A549 (cell line): Measurements from ENCODE around the gene BTBD16. TPM values are rescaled to one million over a fixed set of nuclear protein-coding genes. Genes with fewer than 3 reads are reported as not detected.

Source experiments
- ATAC-seq, 2 experiments: fragments of 200-7000 bp in 1 of 2; fragments of >200 bp in 1 of 2; cut with Nextera tagmentation in 1 of 2; cut with Tn5 transposase in 1 of 2; 3 replicates each; pipeline versions ENCODE4 v1.8.0 to v1.9.1; 2018 to 2020; ENCODE audit warnings: mild to moderate bottlenecking in 1 of 2, moderate library complexity in 1 of 2
- CTCF ChIA-PET: fragments of 300-600 bp; sonication (Branson Sonifier 250); formaldehyde crosslinking; extraction: SDS; loops from one replicate; lab custom pipeline; 2021; ENCODE audit warnings: antibody characterized with exemption, inconsistent platforms; lab: Yijun Ruan, JAX
- POLR2A ChIA-PET: fragments of 350-600 bp; formaldehyde crosslinking; extraction: SDS; loops from one replicate; lab custom pipeline; 2021; ENCODE audit warnings: antibody characterized with exemption, inconsistent platforms; lab: Yijun Ruan, JAX
- DNase-seq, 2 experiments: peaks; one replicate each; pipeline versions ENCODE4 v3.0.0 to v3.0.0-alpha.2; 2011 to 2016; ENCODE audit warnings: low read depth in 1 of 2, low spot score in 1 of 2
- FAIRE-seq: peaks from 2 replicates; lab custom pipeline; 2011; peaks lifted over from hg19 to GRCh38; lab: Jason Lieb, UNC
- H3K27ac ChIP-seq, 2 experiments: fragments of >200 bp; sonication (Bioruptor Twin); formaldehyde crosslinking; 3 replicates each; pipeline ENCODE4 v1.5.1; 2016 to 2017
- H3K4me1 ChIP-seq: fragments of >200 bp; sonication (Bioruptor Twin); formaldehyde crosslinking; 3 replicates; pipeline ENCODE4 v1.6.1; 2016
- H3K4me2 ChIP-seq: fragments of >200 bp; sonication (Bioruptor Twin); formaldehyde crosslinking; 3 replicates; pipeline ENCODE4 v1.6.1; 2016
- H3K4me3 ChIP-seq: fragments of >200 bp; sonication (Bioruptor Twin); formaldehyde crosslinking; 3 replicates; pipeline ENCODE4 v1.5.1; 2016
- H3K9me3 ChIP-seq: fragments of >200 bp; sonication (Bioruptor Twin); formaldehyde crosslinking; 3 replicates; pipeline ENCODE4 v1.6.1; 2016
- ATOH8 ChIP-seq: fragments of 250-450 bp; sonication (Bioruptor Pico); IDR thresholded peaks from 2 replicates; pipeline ENCODE4 v1.5.0; 2020; ENCODE audit warnings: low read depth, mild to moderate bottlenecking, moderate library complexity
- BCL3 ChIP-seq: fragments of >200 bp; sonication (Bioruptor Twin); formaldehyde crosslinking; IDR thresholded peaks from 3 replicates; pipeline ENCODE4 v1.6.1; 2016
- BHLHE40 ChIP-seq: IDR thresholded peaks from 2 replicates; pipeline ENCODE4 v1.6.1; 2012; ENCODE audit warnings: low read depth, low read length, inconsistent platforms
- CEBPB ChIP-seq, 2 experiments: fragments of >200 bp in 1 of 2; sonication (Bioruptor Twin) in 1 of 2; formaldehyde crosslinking in 1 of 2; IDR thresholded peaks; 2 replicates each; pipeline ENCODE4 v1.6.1; 2012 to 2016
- CHD4 ChIP-seq: fragments of 200-600 bp; sonication (generic); IDR thresholded peaks from 2 replicates; pipeline ENCODE4 v1.6.1; 2016; ENCODE audit warnings: antibody characterized with exemption, mild to moderate bottlenecking, borderline replicate concordance
- EHF ChIP-seq: fragments of 250-450 bp; sonication (Bioruptor Pico); IDR thresholded peaks from 2 replicates; pipeline ENCODE4 v1.5.0; 2020; ENCODE audit warnings: mild to moderate bottlenecking
- EP300 ChIP-seq, 2 experiments: fragments of >200 bp; sonication (Bioruptor Twin); formaldehyde crosslinking; IDR thresholded peaks; 2 replicates in 1 of 2; 3 replicates in 1 of 2; pipeline ENCODE4 v1.6.1; 2016 to 2017
- ESRRA ChIP-seq: fragments of 150-350 bp; IDR thresholded peaks from 2 replicates; pipeline ENCODE4 v1.6.1; 2014; ENCODE audit warnings: mild to moderate bottlenecking, low read length, borderline replicate concordance
- FOSL2 ChIP-seq, 2 experiments: fragments of 450-650 bp in 1 of 2; fragments of >200 bp in 1 of 2; sonication (Bioruptor Twin) in 1 of 2; formaldehyde crosslinking; IDR thresholded peaks; 2 replicates each; pipeline versions ENCODE4 v1.5.0 to v1.6.1; 2016 to 2020; ENCODE audit warnings: mild to moderate bottlenecking in 1 of 2, moderate library complexity in 1 of 2
- HDAC2 ChIP-seq: fragments of 200-600 bp; sonication (generic); IDR thresholded peaks from 2 replicates; pipeline ENCODE4 v1.6.1; 2016
- HMGXB4 ChIP-seq: fragments of 250-450 bp; sonication (Bioruptor Pico); IDR thresholded peaks from 2 replicates; pipeline ENCODE4 v1.5.0; 2021; ENCODE audit warnings: mild to moderate bottlenecking, moderate library complexity, borderline replicate concordance
- JUNB ChIP-seq: fragments of >200 bp; sonication (Bioruptor Twin); formaldehyde crosslinking; IDR thresholded peaks from 2 replicates; pipeline ENCODE4 v1.6.1; 2016
- KDM1A ChIP-seq: fragments of 200-600 bp; sonication (generic); IDR thresholded peaks from 2 replicates; pipeline ENCODE4 v1.6.1; 2016; ENCODE audit warnings: low read depth, mild to moderate bottlenecking
- KDM5A ChIP-seq: fragments of 200-600 bp; sonication (generic); IDR thresholded peaks from 2 replicates; pipeline ENCODE4 v1.6.1; 2016; ENCODE audit warnings: antibody characterized with exemption, mild to moderate bottlenecking
- MYC ChIP-seq: IDR thresholded peaks from 2 replicates; pipeline ENCODE4 v1.6.1; 2012; ENCODE audit warnings: mild to moderate bottlenecking, inconsistent platforms, low read length, improper control_type of control experiment, borderline replicate concordance
- NR3C1 ChIP-seq: fragments of >200 bp; sonication (Bioruptor Twin); formaldehyde crosslinking; IDR thresholded peaks from 3 replicates; pipeline ENCODE4 v1.6.1; 2017
- PHF8 ChIP-seq: fragments of 200-600 bp; sonication (generic); IDR thresholded peaks from 2 replicates; pipeline ENCODE4 v1.6.1; 2016; ENCODE audit warnings: low read depth, mild to moderate bottlenecking, antibody characterized with exemption, moderate library complexity, borderline replicate concordance
- POLR2AphosphoS2 ChIP-seq: conservative IDR thresholded peaks from 2 replicates; pipeline ENCODE4 v1.6.1; 2012; ENCODE audit warnings: low read length, improper control_type of control experiment, inconsistent platforms
- RAD21 ChIP-seq, 2 experiments: fragments of >200 bp in 1 of 2; sonication (Bioruptor Twin) in 1 of 2; formaldehyde crosslinking in 1 of 2; IDR thresholded peaks in 1 of 2; conservative IDR thresholded peaks in 1 of 2; 2 replicates in 1 of 2; 3 replicates in 1 of 2; pipeline ENCODE4 v1.6.1; 2012 to 2018; ENCODE audit warnings: inconsistent platforms in 1 of 2
- RARB ChIP-seq: fragments of 250-450 bp; sonication (Bioruptor Pico); IDR thresholded peaks from 2 replicates; pipeline ENCODE4 v1.8.0; 2021; ENCODE audit warnings: mild to moderate bottlenecking, moderate library complexity
- RNF2 ChIP-seq: fragments of 200-600 bp; sonication (generic); IDR thresholded peaks from 2 replicates; pipeline ENCODE4 v1.6.1; 2016; ENCODE audit warnings: low read depth, mild to moderate bottlenecking, antibody characterized with exemption, moderate library complexity, borderline replicate concordance
- SMC3 ChIP-seq: fragments of >200 bp; sonication (Bioruptor Twin); formaldehyde crosslinking; IDR thresholded peaks from 3 replicates; pipeline ENCODE4 v1.6.1; 2018; ENCODE audit warnings: inconsistent platforms
- TFCP2L1 ChIP-seq: fragments of 250-450 bp; sonication (Bioruptor Pico); IDR thresholded peaks from 2 replicates; pipeline ENCODE4 v1.5.0; 2021; ENCODE audit warnings: mild to moderate bottlenecking
- USF2 ChIP-seq: fragments of 450-650 bp; IDR thresholded peaks from 2 replicates; pipeline ENCODE4 v1.6.1; 2014; ENCODE audit warnings: antibody characterized with exemption
- ZFP36 ChIP-seq: fragments of 450-650 bp; IDR thresholded peaks from 2 replicates; pipeline ENCODE4 v1.6.1; 2014; ENCODE audit warnings: borderline replicate concordance; ENCODE audit not compliant: partially characterized antibody
- ZNF302 ChIP-seq: fragments of 250-450 bp; sonication (Bioruptor Pico); IDR thresholded peaks from 2 replicates; pipeline ENCODE4 v1.9.0; 2021; ENCODE audit warnings: inconsistent platforms, mild to moderate bottlenecking, moderate library complexity
- ZSCAN20 ChIP-seq: fragments of 250-450 bp; sonication (Bioruptor Pico); IDR thresholded peaks from 2 replicates; pipeline ENCODE4 v1.8.0; 2022; ENCODE audit warnings: mild to moderate bottlenecking, moderate library complexity
- WGBS: methylation state at CpG from one replicate; pipeline ENCODE4 v1.1.6; 2017; ENCODE audit errors: missing lambda C conversion rate; 5-methylcytosine and 5-hydroxymethylcytosine counted together
- polyA plus RNA-seq, 4 experiments: library from polyadenylated mRNA; depleted of rRNA in 3 of 4; stranded (reverse); fragments of >200 nt; fragmentation: RNase III in 1 of 4; extraction: RNeasy Plus Mini Kit Qiagen cat#74134 plus additional on column Dnase treatment in 1 of 4; gene quantifications; 2 replicates in 3 of 4; 3 replicates in 1 of 4; pipeline ENCODE4 v1.2.3, GENCODE V29; 2011 to 2017
- TF ChIP-seq, protein P1 (sequence below): IDR thresholded peaks from 2 replicates; pipeline ENCODE4 v1.6.1; 2012

Gene BTBD16
- polyA plus RNA-seq, 2 of the 4 experiments (the other 2 are of a cell fraction) = 0.32 to 2.1 TPM

DNA sequence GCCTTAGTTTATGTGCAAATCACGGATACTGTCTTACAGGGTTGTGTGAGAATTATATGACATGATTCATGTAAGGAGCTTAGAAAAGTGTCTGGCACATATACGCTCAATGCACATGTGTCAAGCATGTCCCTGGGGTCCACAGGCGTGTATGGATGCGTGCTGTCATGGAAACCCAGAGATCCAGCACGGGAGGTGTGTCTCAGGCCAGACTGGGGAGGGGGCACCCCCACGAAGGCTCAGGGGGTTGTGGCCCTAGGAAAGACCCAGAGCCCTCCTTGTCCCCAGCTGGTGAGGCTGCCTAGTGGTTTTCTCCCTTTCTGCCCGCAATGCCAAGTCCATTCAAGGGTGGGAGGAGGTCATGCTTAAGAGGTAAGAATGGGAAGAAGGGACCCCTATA lies 9.1 kb downstream of the BTBD16 start (continued):
- no peak for TF ChIP-seq USF2
- TF ChIP-seq CHD4 = no peak
- no peak for TF ChIP-seq KDM1A
- no peak for TF ChIP-seq EP300 (IDR thresholded peaks at IDR 0.05)
- no peak for TF ChIP-seq NR3C1
- TF ChIP-seq ESRRA = no peak
- no peak for TF ChIP-seq POLR2AphosphoS2

GRCh38 chr10:122281018-122281626 lies 10.0 kb downstream of the BTBD16 start:
- H3K4me2 ChIP-seq = no peak overlapping the region
- H3K4me3 ChIP-seq = no peak overlapping the region
- WGBS = 91% methylated on average over 7 of the region's 7 CpGs
- no peak for TF ChIP-seq EP300 (IDR thresholded peaks at IDR 0.05)
- TF ChIP-seq JUNB = no peak
- no peak for TF ChIP-seq TFCP2L1 (CRISPR knock-in tag)
- no peak for TF ChIP-seq RARB (CRISPR knock-in tag)
- TF ChIP-seq CEBPB (IDR thresholded peaks at IDR 0.05) = no peak
- TF ChIP-seq ZNF302 = no peak
- no peak for TF ChIP-seq ZFP36
- H3K9me3 ChIP-seq = no peaks in the 10 kb centered on the region
- H3K27ac ChIP-seq = no peak overlapping the region
- H3K4me1 ChIP-seq = peaks cover 10% of the 10 kb centered on the region
- POLR2A ChIA-PET = no interaction called here
- DNase-seq (no peak), FAIRE-seq (no peak), ATAC-seq (no peak)
- CTCF ChIA-PET = interaction anchor here (1.0 to 5.2 kb wide), 2 partner anchors 13 to 16 kb away, joined by 3 to 27 read pairs; no protein-coding TSS in a partner anchor

GRCh38 chr10:122281751-122282150 lies 10.7 kb downstream of the BTBD16 start:
- H3K4me2 ChIP-seq = no peak overlapping the region
- no peak overlapping the region for H3K4me3 ChIP-seq
- ATAC-seq (no peak), DNase-seq (no peak), FAIRE-seq (no peak)
- H3K4me1 ChIP-seq = peaks cover 10% of the 10 kb centered on the region
- no peaks in the 10 kb centered on the region for H3K9me3 ChIP-seq
- ChIA-PET CTCF (interaction anchor here (2.2 kb wide), 1 partner anchor 17 kb away, joined by 7 read pairs; no protein-coding TSS in a partner anchor), POLR2A (no interaction called here)
- no peak for TF ChIP-seq FOSL2 (IDR thresholded peaks at IDR 0.05)
- TF ChIP-seq FOSL2 (CRISPR knock-in tag; IDR thresholded peaks at IDR 0.05) = no peak
- TF ChIP-seq RAD21 (conservative IDR thresholded peaks at IDR 0.05 in 1 of 2, IDR thresholded peaks at IDR 0.05 in 1 of 2) = no peak
- no peak for TF ChIP-seq KDM1A
- TF ChIP-seq KDM5A = no peak
- TF ChIP-seq RARB (CRISPR knock-in tag) = no peak
- no peak for TF ChIP-seq ATOH8 (CRISPR knock-in tag)
- no peak for TF ChIP-seq EHF (CRISPR knock-in tag)
- no peak for TF ChIP-seq ZSCAN20 (CRISPR knock-in tag)
- no peak for TF ChIP-seq HDAC2
- no peak for TF ChIP-seq SMC3
- no peak for TF ChIP-seq BHLHE40
- TF ChIP-seq JUNB = no peak
- no peak for TF ChIP-seq PHF8
- no peak for TF ChIP-seq POLR2AphosphoS2
- TF ChIP-seq BCL3 = no peak
- TF ChIP-seq, protein P1, sequence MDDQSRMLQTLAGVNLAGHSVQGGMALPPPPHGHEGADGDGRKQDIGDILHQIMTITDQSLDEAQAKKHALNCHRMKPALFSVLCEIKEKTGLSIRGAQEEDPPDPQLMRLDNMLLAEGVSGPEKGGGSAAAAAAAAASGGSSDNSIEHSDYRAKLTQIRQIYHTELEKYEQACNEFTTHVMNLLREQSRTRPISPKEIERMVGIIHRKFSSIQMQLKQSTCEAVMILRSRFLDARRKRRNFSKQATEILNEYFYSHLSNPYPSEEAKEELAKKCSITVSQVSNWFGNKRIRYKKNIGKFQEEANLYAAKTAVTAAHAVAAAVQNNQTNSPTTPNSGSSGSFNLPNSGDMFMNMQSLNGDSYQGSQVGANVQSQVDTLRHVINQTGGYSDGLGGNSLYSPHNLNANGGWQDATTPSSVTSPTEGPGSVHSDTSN = no peak
- TF ChIP-seq ZFP36 = no peak
- no peak for TF ChIP-seq RNF2
- TF ChIP-seq HMGXB4 (CRISPR knock-in tag) = no peak
- TF ChIP-seq MYC = no peak
- WGBS = 92% methylated on average over 8 of the region's 8 CpGs
- no peak overlapping the region for H3K27ac ChIP-seq
